ENCODE data around the gene ANKS4B. TPM values are rescaled to one million over a fixed set of nuclear protein-coding genes. Genes with fewer than 3 reads are reported as not detected.

Gene ANKS4B
- total and polyA plus RNA-seq, 2 of the 8 experiments (the other 6 are each of a cell fraction or from before 2014, with no cell fraction given): 0.06 to 0.15 TPM

DNA sequence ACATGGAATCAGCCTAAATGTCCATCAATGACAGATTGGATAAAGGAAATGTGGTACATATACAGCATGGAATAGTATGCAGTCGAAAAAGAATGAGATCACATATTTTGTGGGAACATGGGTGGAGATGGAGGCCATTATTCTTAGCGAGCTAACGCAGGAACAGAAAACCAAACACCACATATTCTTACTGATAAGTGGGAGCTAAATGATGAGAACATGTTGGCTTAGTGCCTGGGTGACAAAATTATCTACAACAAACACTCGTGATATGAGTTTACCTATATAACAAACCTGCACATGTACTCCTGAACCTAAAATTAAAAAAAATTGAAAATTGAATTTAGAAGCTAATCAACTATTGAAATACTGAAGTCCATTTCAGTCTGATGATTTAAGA lies 6.1 kb downstream of the ANKS4B start (continued):
- TF ChIP-seq, protein P1, sequence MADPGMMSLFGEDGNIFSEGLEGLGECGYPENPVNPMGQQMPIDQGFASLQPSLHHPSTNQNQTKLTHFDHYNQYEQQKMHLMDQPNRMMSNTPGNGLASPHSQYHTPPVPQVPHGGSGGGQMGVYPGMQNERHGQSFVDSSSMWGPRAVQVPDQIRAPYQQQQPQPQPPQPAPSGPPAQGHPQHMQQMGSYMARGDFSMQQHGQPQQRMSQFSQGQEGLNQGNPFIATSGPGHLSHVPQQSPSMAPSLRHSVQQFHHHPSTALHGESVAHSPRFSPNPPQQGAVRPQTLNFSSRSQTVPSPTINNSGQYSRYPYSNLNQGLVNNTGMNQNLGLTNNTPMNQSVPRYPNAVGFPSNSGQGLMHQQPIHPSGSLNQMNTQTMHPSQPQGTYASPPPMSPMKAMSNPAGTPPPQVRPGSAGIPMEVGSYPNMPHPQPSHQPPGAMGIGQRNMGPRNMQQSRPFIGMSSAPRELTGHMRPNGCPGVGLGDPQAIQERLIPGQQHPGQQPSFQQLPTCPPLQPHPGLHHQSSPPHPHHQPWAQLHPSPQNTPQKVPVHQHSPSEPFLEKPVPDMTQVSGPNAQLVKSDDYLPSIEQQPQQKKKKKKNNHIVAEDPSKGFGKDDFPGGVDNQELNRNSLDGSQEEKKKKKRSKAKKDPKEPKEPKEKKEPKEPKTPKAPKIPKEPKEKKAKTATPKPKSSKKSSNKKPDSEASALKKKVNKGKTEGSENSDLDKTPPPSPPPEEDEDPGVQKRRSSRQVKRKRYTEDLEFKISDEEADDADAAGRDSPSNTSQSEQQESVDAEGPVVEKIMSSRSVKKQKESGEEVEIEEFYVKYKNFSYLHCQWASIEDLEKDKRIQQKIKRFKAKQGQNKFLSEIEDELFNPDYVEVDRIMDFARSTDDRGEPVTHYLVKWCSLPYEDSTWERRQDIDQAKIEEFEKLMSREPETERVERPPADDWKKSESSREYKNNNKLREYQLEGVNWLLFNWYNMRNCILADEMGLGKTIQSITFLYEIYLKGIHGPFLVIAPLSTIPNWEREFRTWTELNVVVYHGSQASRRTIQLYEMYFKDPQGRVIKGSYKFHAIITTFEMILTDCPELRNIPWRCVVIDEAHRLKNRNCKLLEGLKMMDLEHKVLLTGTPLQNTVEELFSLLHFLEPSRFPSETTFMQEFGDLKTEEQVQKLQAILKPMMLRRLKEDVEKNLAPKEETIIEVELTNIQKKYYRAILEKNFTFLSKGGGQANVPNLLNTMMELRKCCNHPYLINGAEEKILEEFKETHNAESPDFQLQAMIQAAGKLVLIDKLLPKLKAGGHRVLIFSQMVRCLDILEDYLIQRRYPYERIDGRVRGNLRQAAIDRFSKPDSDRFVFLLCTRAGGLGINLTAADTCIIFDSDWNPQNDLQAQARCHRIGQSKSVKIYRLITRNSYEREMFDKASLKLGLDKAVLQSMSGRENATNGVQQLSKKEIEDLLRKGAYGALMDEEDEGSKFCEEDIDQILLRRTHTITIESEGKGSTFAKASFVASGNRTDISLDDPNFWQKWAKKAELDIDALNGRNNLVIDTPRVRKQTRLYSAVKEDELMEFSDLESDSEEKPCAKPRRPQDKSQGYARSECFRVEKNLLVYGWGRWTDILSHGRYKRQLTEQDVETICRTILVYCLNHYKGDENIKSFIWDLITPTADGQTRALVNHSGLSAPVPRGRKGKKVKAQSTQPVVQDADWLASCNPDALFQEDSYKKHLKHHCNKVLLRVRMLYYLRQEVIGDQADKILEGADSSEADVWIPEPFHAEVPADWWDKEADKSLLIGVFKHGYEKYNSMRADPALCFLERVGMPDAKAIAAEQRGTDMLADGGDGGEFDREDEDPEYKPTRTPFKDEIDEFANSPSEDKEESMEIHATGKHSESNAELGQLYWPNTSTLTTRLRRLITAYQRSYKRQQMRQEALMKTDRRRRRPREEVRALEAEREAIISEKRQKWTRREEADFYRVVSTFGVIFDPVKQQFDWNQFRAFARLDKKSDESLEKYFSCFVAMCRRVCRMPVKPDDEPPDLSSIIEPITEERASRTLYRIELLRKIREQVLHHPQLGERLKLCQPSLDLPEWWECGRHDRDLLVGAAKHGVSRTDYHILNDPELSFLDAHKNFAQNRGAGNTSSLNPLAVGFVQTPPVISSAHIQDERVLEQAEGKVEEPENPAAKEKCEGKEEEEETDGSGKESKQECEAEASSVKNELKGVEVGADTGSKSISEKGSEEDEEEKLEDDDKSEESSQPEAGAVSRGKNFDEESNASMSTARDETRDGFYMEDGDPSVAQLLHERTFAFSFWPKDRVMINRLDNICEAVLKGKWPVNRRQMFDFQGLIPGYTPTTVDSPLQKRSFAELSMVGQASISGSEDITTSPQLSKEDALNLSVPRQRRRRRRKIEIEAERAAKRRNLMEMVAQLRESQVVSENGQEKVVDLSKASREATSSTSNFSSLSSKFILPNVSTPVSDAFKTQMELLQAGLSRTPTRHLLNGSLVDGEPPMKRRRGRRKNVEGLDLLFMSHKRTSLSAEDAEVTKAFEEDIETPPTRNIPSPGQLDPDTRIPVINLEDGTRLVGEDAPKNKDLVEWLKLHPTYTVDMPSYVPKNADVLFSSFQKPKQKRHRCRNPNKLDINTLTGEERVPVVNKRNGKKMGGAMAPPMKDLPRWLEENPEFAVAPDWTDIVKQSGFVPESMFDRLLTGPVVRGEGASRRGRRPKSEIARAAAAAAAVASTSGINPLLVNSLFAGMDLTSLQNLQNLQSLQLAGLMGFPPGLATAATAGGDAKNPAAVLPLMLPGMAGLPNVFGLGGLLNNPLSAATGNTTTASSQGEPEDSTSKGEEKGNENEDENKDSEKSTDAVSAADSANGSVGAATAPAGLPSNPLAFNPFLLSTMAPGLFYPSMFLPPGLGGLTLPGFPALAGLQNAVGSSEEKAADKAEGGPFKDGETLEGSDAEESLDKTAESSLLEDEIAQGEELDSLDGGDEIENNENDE (IDR thresholded peaks at IDR 0.05; ENCODE audit: insufficient replicate concordance, low read length): no peak
- TF ChIP-seq TEAD4 (IDR thresholded peaks at IDR 0.05; ENCODE audit: low read depth, low read length): no peak
- TF ChIP-seq, protein P2, sequence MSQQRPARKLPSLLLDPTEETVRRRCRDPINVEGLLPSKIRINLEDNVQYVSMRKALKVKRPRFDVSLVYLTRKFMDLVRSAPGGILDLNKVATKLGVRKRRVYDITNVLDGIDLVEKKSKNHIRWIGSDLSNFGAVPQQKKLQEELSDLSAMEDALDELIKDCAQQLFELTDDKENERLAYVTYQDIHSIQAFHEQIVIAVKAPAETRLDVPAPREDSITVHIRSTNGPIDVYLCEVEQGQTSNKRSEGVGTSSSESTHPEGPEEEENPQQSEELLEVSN (IDR thresholded peaks at IDR 0.05): no peak
- no peak for TF ChIP-seq ZNF274 (IDR thresholded peaks at IDR 0.05; ENCODE audit: borderline replicate concordance, extremely low read depth, low read length)
- TF ChIP-seq TBP (IDR thresholded peaks at IDR 0.05; ENCODE audit: low read depth, low read length): no peak
- TF ChIP-seq CHD2 (IDR thresholded peaks at IDR 0.05; ENCODE audit: low read length): no peak
- no peak for TF ChIP-seq GTF2F1 (IDR thresholded peaks at IDR 0.05; ENCODE audit: borderline replicate concordance, low read depth, low read length)
- no peak for TF ChIP-seq TAF1 (IDR thresholded peaks at IDR 0.05; ENCODE audit: low read depth, low read length)
- no peak for TF ChIP-seq SP4 (IDR thresholded peaks at IDR 0.05; ENCODE audit: low read length)
- no peak for TF ChIP-seq SAP30 (IDR thresholded peaks at IDR 0.05; ENCODE audit: insufficient read depth, insufficient replicate concordance, low read length)
- TF ChIP-seq HDAC6 (IDR thresholded peaks at IDR 0.05; ENCODE audit: low read depth, low read length): no peak
- no peak for TF ChIP-seq POU5F1 (IDR thresholded peaks at IDR 0.05; ENCODE audit: low read depth, low read length)

Measured in H1 (cell line).